Measurements from ENCODE around the gene PIGA. TPM values are rescaled to one million over a fixed set of nuclear protein-coding genes. Genes with fewer than 3 reads are reported as not detected.

PIGA gene
- total RNA-seq, 1 experiment from 2014 or later, result 3.9 TPM

- in situ Hi-C loops (cut with HindIII; ENCODE audit: low pct_unique_long_range_greater_than_20kb, low sequenced_read_pairs), result no loop called here
- peak; percentile 94 for DNase-seq (ENCODE audit: low read depth)
Measured at GRCh38 chrX:15269618-15270521, 65.5 kb downstream of the PIGA start, which contains the start of gene ASB9. ASB9 (minus strand) TSS chrX:15270083; CDS start chrX:15269874, 209 bp downstream.

Other genes with a start within 250 kb of the PIGA start
- 29.8 and 44.6 TPM in 2 replicates for gene ASB9, start 65.4 kb downstream of the PIGA start, total RNA-seq (2014; rRNA removed; shearing (Covaris generic); ENCODE audit: low replicate concordance)
- gene ASB11, start 19.9 kb downstream of the PIGA start, total RNA-seq (2014; rRNA removed; shearing (Covaris generic); ENCODE audit: low replicate concordance), result not detected in 2 replicates
- 0.35 and 0.41 TPM in 2 replicates for gene VEGFD, start 48.9 kb upstream of the PIGA start, total RNA-seq (2014; rRNA removed; shearing (Covaris generic); ENCODE audit: low replicate concordance)
- 80.0 and 95.2 TPM in 2 replicates for gene PIR, start 157.8 kb upstream of the PIGA start, total RNA-seq (2014; rRNA removed; shearing (Covaris generic); ENCODE audit: low replicate concordance)
- 0.71 TPM in 1 of 2 replicates, not detected in the other for gene BMX, start 165.3 kb upstream of the PIGA start, total RNA-seq (2014; rRNA removed; shearing (Covaris generic); ENCODE audit: low replicate concordance)